HEK293T (cell line): ENCODE measurements around the gene MAP7.

Experiments
- CTCF ChIA-PET: fragments of 350-600 bp; formaldehyde crosslinking; extraction: SDS; loops from one replicate; lab custom pipeline; 2021; ENCODE audit warnings: antibody characterized with exemption, inconsistent platforms; lab: Yijun Ruan, JAX
- POLR2A ChIA-PET: fragments of 350-600 bp; formaldehyde crosslinking; extraction: SDS; loops from one replicate; lab custom pipeline; 2020; ENCODE audit warnings: antibody characterized with exemption, inconsistent platforms; lab: Yijun Ruan, JAX
- DNase-seq: peaks from one replicate; pipeline ENCODE4 v3.0.0; 2012; ENCODE audit warnings: mixed read lengths; ENCODE audit errors: extremely low spot score
- ARNT ChIP-seq: fragments of 450-650 bp; IDR thresholded peaks from 2 replicates; pipeline ENCODE4 v1.6.1; 2017; ENCODE audit warnings: mild to moderate bottlenecking
- BHLHE40 ChIP-seq: fragments of 450-650 bp; IDR thresholded peaks from 2 replicates; pipeline ENCODE4 v1.6.1; 2016; ENCODE audit warnings: mild to moderate bottlenecking, moderate library complexity, borderline replicate concordance
- CTBP1 ChIP-seq: fragments of 450-650 bp; IDR thresholded peaks from 2 replicates; pipeline ENCODE4 v1.6.1; 2016; ENCODE audit warnings: borderline replicate concordance
- ELF4 ChIP-seq: fragments of 450-650 bp; IDR thresholded peaks from 2 replicates; pipeline ENCODE4 v1.6.1; 2017; ENCODE audit warnings: antibody characterized with exemption
- FOXA1 ChIP-seq: fragments of 450-650 bp; IDR thresholded peaks from 2 replicates; pipeline ENCODE4 v1.6.1; 2016; ENCODE audit warnings: mild to moderate bottlenecking
- FOXK2 ChIP-seq: fragments of 450-650 bp; IDR thresholded peaks from 2 replicates; pipeline ENCODE4 v1.6.1; 2016; ENCODE audit warnings: mild to moderate bottlenecking
- FOXM1 ChIP-seq: fragments of 450-650 bp; IDR thresholded peaks from 2 replicates; pipeline ENCODE4 v1.6.1; 2017; ENCODE audit warnings: mild to moderate bottlenecking, borderline replicate concordance
- HDGF ChIP-seq: fragments of 450-650 bp; IDR thresholded peaks from 2 replicates; pipeline ENCODE4 v1.6.1; 2017; ENCODE audit warnings: antibody characterized with exemption, borderline replicate concordance
- L3MBTL2 ChIP-seq: fragments of 450-650 bp; conservative IDR thresholded peaks from 2 replicates; pipeline ENCODE4 v1.6.1; 2016; ENCODE audit warnings: mild to moderate bottlenecking
- LEF1 ChIP-seq: fragments of 450-650 bp; IDR thresholded peaks from 2 replicates; pipeline ENCODE4 v1.6.1; 2017; ENCODE audit warnings: mild to moderate bottlenecking, borderline replicate concordance
- NFRKB ChIP-seq: fragments of 450-650 bp; IDR thresholded peaks from 2 replicates; pipeline ENCODE4 v1.6.1; 2016; ENCODE audit warnings: mild to moderate bottlenecking, moderate library complexity
- PKNOX1 ChIP-seq: fragments of 450-650 bp; IDR thresholded peaks from 2 replicates; pipeline ENCODE4 v1.6.1; 2016
- SP1 ChIP-seq: fragments of 450-650 bp; IDR thresholded peaks from 2 replicates; pipeline ENCODE4 v1.6.1; 2017
- SUZ12 ChIP-seq: fragments of 450-650 bp; IDR thresholded peaks from 2 replicates; pipeline ENCODE4 v1.6.1; 2016; ENCODE audit warnings: mild to moderate bottlenecking
- TARDBP ChIP-seq: fragments of 450-650 bp; IDR thresholded peaks from 2 replicates; pipeline ENCODE4 v1.6.1; 2016
- ZNF384 ChIP-seq: fragments of 450-650 bp; IDR thresholded peaks from 2 replicates; pipeline ENCODE4 v1.6.1; 2016

MAP7 gene

GRCh38 chr6:136334853-136335252 is 215.4 kb downstream of the MAP7 start:
- ChIA-PET POLR2A (no interaction called here), CTCF (interaction anchor here (0.6 kb wide), 1 partner anchor 233 kb away, joined by 4 read pairs; no protein-coding TSS in a partner anchor)
- DNase-seq = no peak
- no peak for TF ChIP-seq CTBP1
- TF ChIP-seq SUZ12 = no peak
- no peak for TF ChIP-seq HDGF
- no peak for TF ChIP-seq SP1
- TF ChIP-seq TARDBP = no peak
- no peak for TF ChIP-seq ZNF384
- no peak for TF ChIP-seq ARNT
- TF ChIP-seq FOXK2 = no peak
- no peak for TF ChIP-seq BHLHE40
- no peak for TF ChIP-seq L3MBTL2
- TF ChIP-seq LEF1 = no peak
- no peak for TF ChIP-seq ELF4
- TF ChIP-seq FOXM1 = no peak
- no peak for TF ChIP-seq PKNOX1
- TF ChIP-seq FOXA1 = no peak
- no peak for TF ChIP-seq NFRKB

DNA sequence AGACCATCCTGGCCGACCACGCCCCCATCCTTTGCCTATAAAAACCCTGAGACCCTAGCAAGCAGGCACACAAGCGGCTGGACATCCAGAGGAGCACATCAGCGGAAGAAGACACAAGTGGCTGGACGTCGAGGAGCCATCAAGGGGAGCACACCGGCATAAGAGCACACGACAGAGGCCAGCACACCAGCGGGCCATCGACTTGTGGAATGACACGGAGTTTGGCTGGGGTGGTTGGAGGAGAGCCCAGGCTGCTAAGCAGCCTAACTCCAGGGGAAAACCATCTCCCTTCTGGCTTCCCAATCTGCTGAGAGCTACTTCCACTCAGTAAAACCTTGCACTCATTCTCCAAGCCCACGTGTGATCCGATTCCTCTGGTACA is 215.8 kb downstream of the MAP7 start:
- DNase-seq = no peak
- TF ChIP-seq FOXM1 = no peak
- no peak for TF ChIP-seq FOXK2
- TF ChIP-seq SUZ12 = no peak
- TF ChIP-seq PKNOX1 = no peak
- no peak for TF ChIP-seq BHLHE40
- no peak for TF ChIP-seq LEF1
- no peak for TF ChIP-seq CTBP1
- TF ChIP-seq ZNF384 = no peak
- no peak for TF ChIP-seq SP1
- no peak for TF ChIP-seq ELF4
- no peak for TF ChIP-seq L3MBTL2
- no peak for TF ChIP-seq TARDBP
- TF ChIP-seq ARNT = no peak
- no peak for TF ChIP-seq FOXA1
- POLR2A ChIA-PET = no interaction called here
- CTCF ChIA-PET = interaction anchor here (0.6 to 1.2 kb wide), 2 partner anchors 48 to 232 kb away, joined by 3 to 4 read pairs; no protein-coding TSS in a partner anchor

- DNase-seq = no peak
- ChIA-PET CTCF (interaction anchor here (0.6 to 2.2 kb wide), 3 partner anchors 12 to 232 kb away, joined by 3 to 7 read pairs (median 4); no protein-coding TSS in a partner anchor), POLR2A (interaction anchor here (1.7 kb wide), 1 partner anchor 44 kb away, joined by 7 read pairs; the partner anchor contains the start of gene BCLAF1)
- TF ChIP-seq LEF1 (no peak), PKNOX1 (no peak), ELF4 (no peak), FOXA1 (no peak), L3MBTL2 (no peak), SP1 (no peak), ARNT (no peak)
Measured at GRCh38 chr6:136333824-136334464, 216.3 kb downstream of the MAP7 start.

DNA sequence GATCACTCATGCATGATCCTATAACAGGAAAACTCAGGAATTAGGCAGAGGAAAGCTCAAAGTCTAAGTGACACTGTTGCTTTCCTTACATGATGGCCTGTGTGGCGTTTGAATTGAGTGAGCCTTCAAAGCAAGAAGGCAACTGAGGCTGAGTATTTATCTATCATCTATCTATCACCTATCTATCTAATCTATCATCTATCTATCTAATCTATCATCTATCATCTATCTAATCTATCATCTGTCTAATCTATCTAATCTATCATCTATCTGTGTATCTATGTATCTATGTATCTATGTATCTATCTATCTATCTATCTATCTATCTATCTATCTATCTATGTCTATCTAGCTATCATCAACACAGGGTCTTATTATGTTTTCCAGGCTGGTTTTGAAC is 218.8 kb downstream of the MAP7 start:
- POLR2A ChIA-PET = interaction anchor here (1.1 kb wide), 1 partner anchor 81 kb away, joined by 5 read pairs; the partner anchor contains the start of gene MTFR2
- no peak for TF ChIP-seq L3MBTL2
- CTCF ChIA-PET = interaction anchor here (0.6 to 2.2 kb wide), 3 partner anchors 9 to 422 kb away, joined by 3 to 7 read pairs (median 4); no protein-coding TSS in a partner anchor
- DNase-seq = no peak

- TF ChIP-seq SUZ12 = no peak
- no peak for TF ChIP-seq L3MBTL2
- no peak for TF ChIP-seq FOXM1
- TF ChIP-seq PKNOX1 = no peak
- TF ChIP-seq LEF1 = no peak
- TF ChIP-seq ZNF384 = no peak
- TF ChIP-seq HDGF = no peak
- no peak for TF ChIP-seq ELF4
- no peak for TF ChIP-seq ARNT
- TF ChIP-seq FOXK2 = no peak
- no peak for TF ChIP-seq FOXA1
- TF ChIP-seq NFRKB = no peak
- TF ChIP-seq SP1 = no peak
- no peak for TF ChIP-seq TARDBP
- TF ChIP-seq BHLHE40 = no peak
- TF ChIP-seq CTBP1 = no peak
- CTCF ChIA-PET = interaction anchor here (1.2 to 1.4 kb wide), 2 partner anchors 14 to 217 kb away, joined by 4 read pairs; no protein-coding TSS in a partner anchor
- DNase-seq = no peak
- POLR2A ChIA-PET = interaction anchor here (1.1 to 1.2 kb wide), 2 partner anchors 41 to 80 kb away, joined by 3 to 5 read pairs; partner anchors contain the start of genes BCLAF1 and MTFR2
Measured at GRCh38 chr6:136330634-136331033, 219.6 kb downstream of the MAP7 start.

- peak; percentile 46 for DNase-seq
- ChIA-PET POLR2A (interaction anchor here (5.6 kb wide), 1 partner anchor 36 kb away, joined by 46 read pairs; the partner anchor contains the start of gene BCLAF1), CTCF (interaction anchor here (0.5 to 1.4 kb wide), 2 partner anchors 8 to 9 kb away, joined by 3 to 5 read pairs; no protein-coding TSS in a partner anchor)
- TF ChIP-seq ZNF384 (no peak), TARDBP (no peak), FOXM1 (no peak), ELF4 (no peak), L3MBTL2 (no peak), PKNOX1 (peak; percentile 56)
Measured at GRCh38 chr6:136326038-136326553, 224.1 kb downstream of the MAP7 start.
